H1 (cell line): ENCODE measurements around the gene MYNN. TPM values are rescaled to one million over a fixed set of nuclear protein-coding genes. Genes with fewer than 3 reads are reported as not detected.

Source experiments
- CTCF ChIA-PET: fragments of 300-600 bp; sonication (Branson Sonifier 250); formaldehyde crosslinking; loops from one replicate; lab custom pipeline; 2021; ENCODE audit not compliant: partially characterized antibody; lab: Charles Lee
- POLR2A ChIA-PET: fragments of 300-600 bp; sonication (Branson Sonifier 250); formaldehyde crosslinking; loops from one replicate; lab custom pipeline; 2021; ENCODE audit warnings: inconsistent platforms; ENCODE audit not compliant: partially characterized antibody; lab: Charles Lee
- DNase-seq, 2 experiments: peaks; one replicate each; pipeline versions ENCODE4 v3.0.0 to v3.0.0-alpha.2; 2010 to 2022; ENCODE audit warnings: low spot score in 2 of 2, low read depth in 1 of 2, mixed read lengths in 1 of 2
- FAIRE-seq: peaks from 2 replicates; lab custom pipeline; 2011; peaks lifted over from hg19 to GRCh38; lab: Jason Lieb, UNC
- H2AFZ ChIP-seq: 2 replicates; pipeline ENCODE4 v1.8.1; 2012; ENCODE audit warnings: low read length, inconsistent platforms
- H2AK5ac ChIP-seq: 2 replicates; pipeline ENCODE4 v1.6.1; 2013; ENCODE audit warnings: low read depth, low read length
- H2BK120ac ChIP-seq: replicated peaks from 2 replicates; pipeline ENCODE3; 2013; ENCODE audit warnings: low read depth, low read length, inconsistent platforms
- H2BK12ac ChIP-seq: 2 replicates; pipeline ENCODE4 v1.6.1; 2013; ENCODE audit warnings: low read depth, low read length
- H2BK15ac ChIP-seq: 2 replicates; pipeline ENCODE4 v1.6.1; 2013; ENCODE audit warnings: low read length
- H2BK20ac ChIP-seq: 2 replicates; pipeline ENCODE4 v1.6.1; 2013; ENCODE audit warnings: low read length
- H2BK5ac ChIP-seq: 2 replicates; pipeline ENCODE4 v1.6.1; 2013; ENCODE audit warnings: low read depth, low read length
- H3K14ac ChIP-seq: 2 replicates; pipeline ENCODE4 v1.6.1; 2013; ENCODE audit warnings: inconsistent platforms; ENCODE audit not compliant: insufficient read length
- H3K18ac ChIP-seq: 2 replicates; pipeline ENCODE4 v1.6.1; 2013; ENCODE audit warnings: low read length; ENCODE audit errors: extremely low read depth
- H3K23ac ChIP-seq: 2 replicates; pipeline ENCODE4 v1.6.1; 2013; ENCODE audit warnings: inconsistent platforms; ENCODE audit not compliant: insufficient read length
- H3K23me2 ChIP-seq: 2 replicates; pipeline ENCODE4 v1.6.1; 2013; ENCODE audit warnings: low read depth, low read length
- H3K27ac ChIP-seq: 2 replicates; pipeline ENCODE4 v1.6.1; 2011; ENCODE audit warnings: low read depth, low read length, inconsistent platforms
- H3K27me3 ChIP-seq, 4 experiments: replicated peaks in 1 of 4; 1 replicate in 1 of 4; 2 replicates in 3 of 4; pipeline versions ENCODE4 v1.6.1 to v1.8.1; 2011 to 2013; ENCODE audit warnings: low read length in 3 of 4, mild to moderate bottlenecking in 3 of 4, inconsistent platforms in 2 of 4, mixed read lengths in 2 of 4, moderate library complexity in 1 of 4; ENCODE audit not compliant: control insufficient read depth in 3 of 4, insufficient read depth in 3 of 4; ENCODE audit errors: extremely low read depth in 1 of 4
- H3K36me3 ChIP-seq, 4 experiments: 2 replicates each; pipeline versions ENCODE4 v1.6.1 to v1.8.1; 2011 to 2013; ENCODE audit warnings: mild to moderate bottlenecking in 4 of 4, low read length in 3 of 4, moderate library complexity in 2 of 4, control low read depth in 1 of 4, inconsistent platforms in 1 of 4; ENCODE audit not compliant: insufficient read depth in 4 of 4, control insufficient read depth in 2 of 4
- H3K4ac ChIP-seq: replicated peaks from 2 replicates; pipeline ENCODE3; 2013; ENCODE audit warnings: low read length, low read depth, mixed read lengths, inconsistent platforms; ENCODE audit not compliant: insufficient read length
- H3K4me1 ChIP-seq, 4 experiments: replicated peaks in 1 of 4; 1 replicate in 1 of 4; 2 replicates in 3 of 4; pipeline versions ENCODE4 v1.6.1 to v1.8.1; 2011 to 2013; ENCODE audit warnings: low read length in 3 of 4, inconsistent platforms in 2 of 4, mixed read lengths in 1 of 4; ENCODE audit not compliant: insufficient read depth in 4 of 4, control insufficient read depth in 3 of 4
- H3K4me2 ChIP-seq, 2 experiments: 2 replicates each; pipeline versions ENCODE4 v1.6.1 to v1.8.1; 2011 to 2013; ENCODE audit warnings: low read depth in 2 of 2, low read length in 2 of 2, control low read depth in 1 of 2, inconsistent platforms in 1 of 2, mild to moderate bottlenecking in 1 of 2; ENCODE audit not compliant: insufficient read depth in 1 of 2
- H3K4me3 ChIP-seq, 4 experiments: fragments of 200-600, 300-600 bp in 1 of 4; sonication (generic), shearing (Covaris generic), sonication (Bioruptor Twin) in 1 of 4; 2 replicates each; pipeline versions ENCODE4 v1.5.1 to v1.8.1; 2011 to 2016; ENCODE audit warnings: low read length in 4 of 4, low read depth in 3 of 4, control low read depth in 2 of 4, inconsistent platforms in 2 of 4, mild to moderate bottlenecking in 2 of 4, mixed read lengths in 1 of 4, moderate library complexity in 1 of 4; ENCODE audit not compliant: insufficient read depth in 2 of 4; ENCODE audit errors: extremely low read depth in 1 of 4
- H3K56ac ChIP-seq: replicated peaks from 2 replicates; pipeline ENCODE3; 2013; ENCODE audit warnings: low read depth, mild to moderate bottlenecking, mixed read lengths, low read length, inconsistent platforms; ENCODE audit not compliant: insufficient read length
- H3K79me1 ChIP-seq: 2 replicates; pipeline ENCODE4 v1.6.1; 2013; ENCODE audit warnings: low read depth, low read length, control low read depth
- H3K79me2 ChIP-seq, 2 experiments: 2 replicates each; pipeline versions ENCODE4 v1.6.1 to v1.8.1; 2012 to 2013; ENCODE audit warnings: low read length in 2 of 2, mild to moderate bottlenecking in 2 of 2, inconsistent platforms in 1 of 2; ENCODE audit not compliant: insufficient read depth in 2 of 2, control insufficient read depth in 1 of 2
- H3K9ac ChIP-seq, 4 experiments: replicated peaks in 1 of 4; 1 replicate in 1 of 4; 2 replicates in 3 of 4; pipeline versions ENCODE4 v1.6.1 to v1.8.1; 2011 to 2013; ENCODE audit warnings: low read depth in 3 of 4, low read length in 3 of 4, control low read depth in 2 of 4, mild to moderate bottlenecking in 2 of 4, moderate library complexity in 2 of 4, inconsistent platforms in 1 of 4; ENCODE audit errors: extremely low read depth in 1 of 4
- H3K9me3 ChIP-seq, 2 experiments: 2 replicates each; pipeline versions ENCODE4 v1.6.1 to v1.8.1; 2012 to 2013; ENCODE audit warnings: mild to moderate bottlenecking in 2 of 2, moderate library complexity in 2 of 2, control low read depth in 1 of 2, inconsistent platforms in 1 of 2, low read depth in 1 of 2, low read length in 1 of 2, mixed read lengths in 1 of 2; ENCODE audit not compliant: insufficient read depth in 2 of 2
- H4K20me1 ChIP-seq, 2 experiments: replicated peaks in 1 of 2; 2 replicates each; pipeline versions ENCODE3 to v1.8.1; 2011 to 2013; ENCODE audit warnings: inconsistent platforms in 2 of 2, low read length in 2 of 2, mild to moderate bottlenecking in 1 of 2; ENCODE audit not compliant: insufficient read depth in 2 of 2, control insufficient read depth in 1 of 2
- H4K5ac ChIP-seq: 2 replicates; pipeline ENCODE4 v1.6.1; 2013; ENCODE audit warnings: low read length, low read depth, mixed read lengths, inconsistent platforms; ENCODE audit not compliant: insufficient read length
- H4K8ac ChIP-seq: 2 replicates; pipeline ENCODE4 v1.8.0; 2013; ENCODE audit warnings: mild to moderate bottlenecking, moderate library complexity, low read length, inconsistent platforms; ENCODE audit not compliant: insufficient read depth; ENCODE audit errors: extremely low read depth
- H4K91ac ChIP-seq: replicated peaks from 2 replicates; pipeline ENCODE3; 2013; ENCODE audit warnings: low read length, mixed read lengths, inconsistent platforms; ENCODE audit not compliant: insufficient read length
- BACH1 ChIP-seq: IDR thresholded peaks from 2 replicates; pipeline ENCODE4 v1.6.1; 2012; ENCODE audit warnings: low read length, improper control_type of control experiment
- CEBPB ChIP-seq: IDR thresholded peaks from 2 replicates; pipeline ENCODE4 v1.6.1; 2012; ENCODE audit warnings: low read depth, low read length
- CHD1 ChIP-seq: IDR thresholded peaks from 2 replicates; pipeline ENCODE4 v1.6.1; 2012; ENCODE audit warnings: low read depth, low read length, improper control_type of control experiment
- CTBP2 ChIP-seq: IDR thresholded peaks from 2 replicates; pipeline ENCODE4 v1.7.0; 2011; ENCODE audit warnings: borderline replicate concordance, mild to moderate bottlenecking, moderate library complexity, mixed read lengths, low read length; ENCODE audit not compliant: insufficient read depth, insufficient read length
- GTF2F1 ChIP-seq: IDR thresholded peaks from 2 replicates; pipeline ENCODE4 v1.6.1; 2012; ENCODE audit warnings: low read depth, low read length, improper control_type of control experiment, borderline replicate concordance
- KDM5A ChIP-seq: fragments of 200-600 bp; IDR thresholded peaks from 2 replicates; pipeline ENCODE4 v1.7.1; 2012; ENCODE audit warnings: mild to moderate bottlenecking, low read length, inconsistent platforms, mixed read lengths
- NRF1 ChIP-seq: IDR thresholded peaks from 2 replicates; pipeline ENCODE4 v1.6.1; 2011; ENCODE audit warnings: mild to moderate bottlenecking, low read depth, low read length, improper control_type of control experiment
- SIN3A ChIP-seq, 2 experiments: IDR thresholded peaks in 1 of 2; conservative IDR thresholded peaks in 1 of 2; 2 replicates each; pipeline ENCODE4 v1.6.1; 2011 to 2012; ENCODE audit warnings: low read length in 2 of 2, improper control_type of control experiment in 1 of 2, low read depth in 1 of 2, mild to moderate bottlenecking in 1 of 2
- whole genome bisulfite sequencing, 2 experiments: shearing (Covaris generic) in 1 of 2; methylation state at CpG; one replicate each; pipeline versions ENCODE4 v1.1.6 to v1.1.7; 2013 to 2015; ENCODE audit warnings: low lambda C conversion rate in 2 of 2, mixed read lengths in 2 of 2, inconsistent platforms in 1 of 2, low coverage in 1 of 2, missing lambda C conversion rate in 1 of 2; ENCODE audit not compliant: insufficient replicate concordance in 2 of 2, insufficient coverage in 1 of 2, insufficient read length in 1 of 2; ENCODE audit errors: extremely low coverage in 1 of 2, missing lambda C conversion rate in 1 of 2; 5-methylcytosine and 5-hydroxymethylcytosine counted together
- polyA plus RNA-seq, 7 experiments: library from polyadenylated mRNA; depleted of rRNA in 3 of 7; stranded (reverse) in 5 of 7; unstranded in 2 of 7; fragments of >200 nt in 5 of 7; fragments of 200-250 nt in 2 of 7; gene quantifications; 1 replicate in 5 of 7; 2 replicates in 1 of 7; 4 replicates in 1 of 7; pipeline versions ENCODE4 v1.2.1 to v1.2.3, GENCODE V29; 2011 to 2013; ENCODE audit warnings: missing spikeins in 2 of 7, mixed read lengths in 2 of 7
- total RNA-seq: library from RNA; stranded (reverse); fragmentation: NEBNext Ultra II Directional; extraction: Animal tissue kit (Norgen Biotek cat#: 25700); gene quantifications from 2 replicates; pipeline ENCODE4 v1.2.1, GENCODE V29; 2021
- TF ChIP-seq, protein P1 (sequence below): IDR thresholded peaks from 2 replicates; pipeline ENCODE4 v1.6.1; 2011; ENCODE audit warnings: low read depth, mild to moderate bottlenecking, low read length; ENCODE audit not compliant: insufficient read depth
- TF ChIP-seq, protein P2 (sequence below): IDR thresholded peaks from 2 replicates; pipeline ENCODE4 v1.6.1; 2012; ENCODE audit warnings: inconsistent platforms
- TF ChIP-seq, protein P3 (sequence below), 3 experiments: IDR thresholded peaks; 1 replicate in 2 of 3; 2 replicates in 1 of 3; pipeline versions ENCODE4 v1.5.1 to v1.6.1; 2011; ENCODE audit warnings: low read length in 3 of 3, mild to moderate bottlenecking in 3 of 3, inconsistent platforms in 2 of 3, low read depth in 1 of 3, moderate library complexity in 1 of 3; ENCODE audit not compliant: insufficient read depth in 1 of 3; ENCODE audit errors: control extremely low read depth in 1 of 3

MYNN gene
- total and polyA plus RNA-seq, 2 of the 8 experiments (the other 6 are each of a cell fraction or from before 2014, with no cell fraction given): 7.3 to 15.2 TPM

DNA sequence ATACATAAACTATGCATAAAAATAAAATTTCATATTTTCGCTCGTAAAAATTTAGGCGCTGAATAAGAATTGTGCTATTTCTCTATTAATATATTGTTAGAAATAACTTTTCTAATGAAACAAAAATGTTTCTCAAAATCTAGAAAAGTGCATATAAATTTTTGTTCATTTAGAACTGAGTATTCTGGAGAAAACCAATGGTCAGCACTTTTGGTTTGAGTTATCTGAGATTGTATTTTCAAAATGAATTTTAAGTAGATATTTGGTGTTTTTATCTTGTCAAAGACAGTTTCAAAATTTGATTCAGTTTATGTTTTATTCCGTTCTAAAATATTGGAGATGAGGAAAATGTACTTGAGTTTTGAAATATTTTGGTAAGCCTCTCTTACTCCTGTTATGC, 13.9 kb downstream of the MYNN start:
- H2BK12ac ChIP-seq: no peak overlapping the region
- H2BK5ac ChIP-seq: no peak overlapping the region
- no peaks in the 10 kb centered on the region for H3K79me2 ChIP-seq
- no peak overlapping the region for H4K5ac ChIP-seq
- H2BK20ac ChIP-seq: no peak overlapping the region
- DNase-seq: no peak
- no peak for FAIRE-seq
- H4K20me1 ChIP-seq: no peaks in the 10 kb centered on the region
- H3K56ac ChIP-seq: no peak overlapping the region
- H3K79me1 ChIP-seq: no peaks in the 10 kb centered on the region
- H2AK5ac ChIP-seq: no peak overlapping the region
- no peaks in the 10 kb centered on the region for H3K9me3 ChIP-seq
- WGBS, 2 experiments: 95% methylated on average over 4 of the region's 4 CpGs; no CpG with 5 or more reads in 1 of the 2 experiments
- H3K23me2 ChIP-seq: no peaks in the 10 kb centered on the region
- H3K14ac ChIP-seq: no peak overlapping the region
- no peak overlapping the region for H3K4ac ChIP-seq
- no peak overlapping the region for H3K4me2 ChIP-seq
- no peak overlapping the region for H4K8ac ChIP-seq
- peaks cover 0 to 66% (median 25%) of the 10 kb centered on the region in 4 experiments; a peak in 5 of 8 replicates for H3K36me3 ChIP-seq
- H3K4me1 ChIP-seq: no peaks in the 10 kb centered on the region
- no peak overlapping the region for H2AFZ ChIP-seq
- no peak overlapping the region for H3K27ac ChIP-seq
- H3K27me3 ChIP-seq: no peaks in the 10 kb centered on the region
- H2BK15ac ChIP-seq: no peak overlapping the region
- CTCF ChIA-PET: no interaction called here
- H3K18ac ChIP-seq: no peak overlapping the region
- no peak overlapping the region for H3K4me3 ChIP-seq
- no peak overlapping the region for H3K23ac ChIP-seq
- no peak overlapping the region for H2BK120ac ChIP-seq
- POLR2A ChIA-PET: no interaction called here
- no peak overlapping the region for H3K9ac ChIP-seq
- no peak overlapping the region for H4K91ac ChIP-seq
- TF ChIP-seq CEBPB (no peak), BACH1 (no peak), SIN3A (conservative IDR thresholded peaks at IDR 0.05 in 1 of 2, IDR thresholded peaks at IDR 0.05 in 1 of 2; ENCODE audit: low read depth in 1 of 2, low read length in 2 of 2) (no peak), NRF1 (no peak), KDM5A (no peak), CTBP2 (no peak), GTF2F1 (no peak), CHD1 (no peak)
- TF ChIP-seq, protein P1, sequence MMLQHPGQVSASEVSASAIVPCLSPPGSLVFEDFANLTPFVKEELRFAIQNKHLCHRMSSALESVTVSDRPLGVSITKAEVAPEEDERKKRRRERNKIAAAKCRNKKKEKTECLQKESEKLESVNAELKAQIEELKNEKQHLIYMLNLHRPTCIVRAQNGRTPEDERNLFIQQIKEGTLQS: no peak
- TF ChIP-seq, protein P2, sequence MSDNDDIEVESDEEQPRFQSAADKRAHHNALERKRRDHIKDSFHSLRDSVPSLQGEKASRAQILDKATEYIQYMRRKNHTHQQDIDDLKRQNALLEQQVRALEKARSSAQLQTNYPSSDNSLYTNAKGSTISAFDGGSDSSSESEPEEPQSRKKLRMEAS: no peak
- TF ChIP-seq, protein P3, sequence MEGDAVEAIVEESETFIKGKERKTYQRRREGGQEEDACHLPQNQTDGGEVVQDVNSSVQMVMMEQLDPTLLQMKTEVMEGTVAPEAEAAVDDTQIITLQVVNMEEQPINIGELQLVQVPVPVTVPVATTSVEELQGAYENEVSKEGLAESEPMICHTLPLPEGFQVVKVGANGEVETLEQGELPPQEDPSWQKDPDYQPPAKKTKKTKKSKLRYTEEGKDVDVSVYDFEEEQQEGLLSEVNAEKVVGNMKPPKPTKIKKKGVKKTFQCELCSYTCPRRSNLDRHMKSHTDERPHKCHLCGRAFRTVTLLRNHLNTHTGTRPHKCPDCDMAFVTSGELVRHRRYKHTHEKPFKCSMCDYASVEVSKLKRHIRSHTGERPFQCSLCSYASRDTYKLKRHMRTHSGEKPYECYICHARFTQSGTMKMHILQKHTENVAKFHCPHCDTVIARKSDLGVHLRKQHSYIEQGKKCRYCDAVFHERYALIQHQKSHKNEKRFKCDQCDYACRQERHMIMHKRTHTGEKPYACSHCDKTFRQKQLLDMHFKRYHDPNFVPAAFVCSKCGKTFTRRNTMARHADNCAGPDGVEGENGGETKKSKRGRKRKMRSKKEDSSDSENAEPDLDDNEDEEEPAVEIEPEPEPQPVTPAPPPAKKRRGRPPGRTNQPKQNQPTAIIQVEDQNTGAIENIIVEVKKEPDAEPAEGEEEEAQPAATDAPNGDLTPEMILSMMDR (IDR thresholded peaks at IDR 0.05; ENCODE audit: control extremely low read depth in 1 of 3, insufficient read depth in 1 of 3, low read depth in 1 of 3, low read length in 3 of 3): no peak
